ENCODE results near the gene NCKAP5. TPM values are rescaled to one million over a fixed set of nuclear protein-coding genes. Genes with fewer than 3 reads are reported as not detected.

The NCKAP5 gene
- polyA plus RNA-seq, 3 donors: not detected

DNA sequence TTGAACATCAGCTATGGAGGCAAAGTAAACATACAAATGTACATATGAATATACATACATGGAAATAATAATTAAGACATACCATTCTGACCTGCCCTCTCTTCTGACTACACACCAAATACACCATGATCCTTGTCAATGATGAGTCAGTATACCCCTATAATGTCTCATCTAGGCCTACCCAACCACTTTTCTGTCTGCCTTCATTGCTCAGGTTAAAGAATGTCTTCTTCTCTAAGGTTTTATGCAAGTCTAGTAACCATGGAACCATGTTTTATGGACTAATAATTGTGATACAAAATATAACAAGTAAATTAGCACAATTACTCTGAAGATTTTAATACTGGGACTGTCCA is 128.7 kb downstream of the NCKAP5 start:
- no peak overlapping the region for H2AFZ ChIP-seq (ENCODE audit: insufficient read depth, low read depth, low read length, poor library complexity, severe bottlenecking)
- intact Hi-C loops (cut with micrococcal nuclease): no loop called here
- TF ChIP-seq, protein P1, sequence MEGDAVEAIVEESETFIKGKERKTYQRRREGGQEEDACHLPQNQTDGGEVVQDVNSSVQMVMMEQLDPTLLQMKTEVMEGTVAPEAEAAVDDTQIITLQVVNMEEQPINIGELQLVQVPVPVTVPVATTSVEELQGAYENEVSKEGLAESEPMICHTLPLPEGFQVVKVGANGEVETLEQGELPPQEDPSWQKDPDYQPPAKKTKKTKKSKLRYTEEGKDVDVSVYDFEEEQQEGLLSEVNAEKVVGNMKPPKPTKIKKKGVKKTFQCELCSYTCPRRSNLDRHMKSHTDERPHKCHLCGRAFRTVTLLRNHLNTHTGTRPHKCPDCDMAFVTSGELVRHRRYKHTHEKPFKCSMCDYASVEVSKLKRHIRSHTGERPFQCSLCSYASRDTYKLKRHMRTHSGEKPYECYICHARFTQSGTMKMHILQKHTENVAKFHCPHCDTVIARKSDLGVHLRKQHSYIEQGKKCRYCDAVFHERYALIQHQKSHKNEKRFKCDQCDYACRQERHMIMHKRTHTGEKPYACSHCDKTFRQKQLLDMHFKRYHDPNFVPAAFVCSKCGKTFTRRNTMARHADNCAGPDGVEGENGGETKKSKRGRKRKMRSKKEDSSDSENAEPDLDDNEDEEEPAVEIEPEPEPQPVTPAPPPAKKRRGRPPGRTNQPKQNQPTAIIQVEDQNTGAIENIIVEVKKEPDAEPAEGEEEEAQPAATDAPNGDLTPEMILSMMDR (IDR thresholded peaks at IDR 0.05): no peak
- Mint-ChIP-seq H3K27me3 (ENCODE audit: low read depth in 3 of 3) (peaks cover 0 to 3% (median 0%) of the 10 kb centered on the region in 3 donors), H3K27ac (no peak overlapping the region), H3K4me3 (no peak overlapping the region), H3K9me3 (peaks cover 0 to 3% (median 2%) of the 10 kb centered on the region in 7 donors), H3K36me3 (no peaks in the 10 kb centered on the region), H3K4me1 (no peaks in the 10 kb centered on the region)
- DNase-seq: no peak
- no peak overlapping the region for H3K27ac ChIP-seq (ENCODE audit: low read depth in 1 of 2, low read length in 2 of 2)
- no peaks in the 10 kb centered on the region for H3K79me2 ChIP-seq (ENCODE audit: insufficient read depth, low read length)
- no peak overlapping the region for H3K9ac ChIP-seq (ENCODE audit: insufficient read depth, low read length, poor library complexity, severe bottlenecking)
- no peaks in the 10 kb centered on the region for H3K27me3 ChIP-seq (ENCODE audit: control insufficient read depth in 2 of 2, insufficient read depth in 2 of 2, low read length in 2 of 2)
- H3K4me1 ChIP-seq (ENCODE audit: control insufficient read depth in 1 of 2, insufficient read depth in 2 of 2, low read length in 2 of 2): no peaks in the 10 kb centered on the region
- no peak overlapping the region for H3K4me2 ChIP-seq (replicated peaks; ENCODE audit: extremely low read depth, low read length, poor library complexity, severe bottlenecking)
- H3K9me3 ChIP-seq (replicated peaks in 1 of 2; ENCODE audit: control insufficient read depth in 1 of 2, insufficient read depth in 1 of 2, low read length in 2 of 2): no peaks in the 10 kb centered on the region
- H3K36me3 ChIP-seq (replicated peaks in 1 of 2; ENCODE audit: control insufficient read depth in 1 of 2, insufficient read depth in 2 of 2, low read length in 2 of 2): no peaks in the 10 kb centered on the region
- no peak overlapping the region for H3K4me3 ChIP-seq (replicated peaks in 1 of 3; ENCODE audit: low read depth in 2 of 3, low read length in 3 of 3)
- no peaks in the 10 kb centered on the region for H4K20me1 ChIP-seq (ENCODE audit: insufficient read depth, low read length)

DNA sequence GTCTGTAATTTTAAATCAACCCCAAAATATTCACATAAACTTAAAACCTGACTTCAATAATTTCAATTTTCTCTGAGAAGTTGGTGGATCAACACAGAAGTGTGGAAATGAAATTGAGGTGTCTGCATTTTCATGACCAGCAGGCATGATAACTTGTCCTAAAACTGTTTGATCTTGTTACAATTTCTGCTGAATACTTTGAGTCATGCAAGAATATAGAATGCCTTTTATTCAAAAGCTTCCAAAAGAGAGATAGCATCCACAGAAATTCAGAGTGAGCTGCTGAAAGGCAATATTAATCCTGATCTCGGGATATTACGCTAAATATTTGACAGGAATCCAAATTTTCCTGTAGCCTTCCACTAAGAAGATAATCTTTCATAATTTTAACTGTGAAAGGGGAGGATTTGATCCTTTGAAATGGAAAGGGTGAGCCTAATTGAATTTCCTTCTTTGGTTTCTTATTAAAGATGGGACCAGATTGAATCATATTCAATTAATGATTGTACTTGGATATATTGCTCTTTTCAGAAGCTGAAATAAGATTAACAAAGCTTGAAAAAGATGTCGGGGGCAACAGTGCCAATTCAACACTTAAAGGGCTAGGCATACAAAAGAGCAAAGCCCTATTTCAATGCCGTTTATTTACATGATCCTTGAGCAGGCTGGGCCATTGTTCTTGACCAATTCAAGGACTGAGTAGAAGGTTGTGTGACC is 129.3 kb downstream of the NCKAP5 start:
- H3K4me1 ChIP-seq (ENCODE audit: control insufficient read depth in 1 of 2, insufficient read depth in 2 of 2, low read length in 2 of 2): no peaks in the 10 kb centered on the region
- no peak overlapping the region for H3K4me2 ChIP-seq (replicated peaks; ENCODE audit: extremely low read depth, low read length, poor library complexity, severe bottlenecking)
- intact Hi-C loops (cut with micrococcal nuclease): no loop called here

More for the DNA sequence above, 129.3 kb downstream of the NCKAP5 start:
- H3K9ac ChIP-seq (ENCODE audit: insufficient read depth, low read length, poor library complexity, severe bottlenecking): no peak overlapping the region
- TF ChIP-seq, protein P1 (IDR thresholded peaks at IDR 0.05): no peak
- 86% methylated on average over 1 of the region's 4 CpGs for WGBS (ENCODE audit: insufficient coverage)
- no peak overlapping the region for H3K27ac Mint-ChIP-seq
- H2AFZ ChIP-seq (ENCODE audit: insufficient read depth, low read depth, low read length, poor library complexity, severe bottlenecking): no peak overlapping the region
- H3K4me3 Mint-ChIP-seq: no peak overlapping the region
- H3K27ac ChIP-seq (ENCODE audit: low read depth in 1 of 2, low read length in 2 of 2): no peak overlapping the region
- no peaks in the 10 kb centered on the region for H3K36me3 Mint-ChIP-seq
- H3K4me3 ChIP-seq (replicated peaks in 1 of 3; ENCODE audit: low read depth in 2 of 3, low read length in 3 of 3): no peak overlapping the region
- no peaks in the 10 kb centered on the region for H3K79me2 ChIP-seq (ENCODE audit: insufficient read depth, low read length)
- H3K9me3 ChIP-seq (replicated peaks in 1 of 2; ENCODE audit: control insufficient read depth in 1 of 2, insufficient read depth in 1 of 2, low read length in 2 of 2): no peaks in the 10 kb centered on the region
- H3K27me3 ChIP-seq (ENCODE audit: control insufficient read depth in 2 of 2, insufficient read depth in 2 of 2, low read length in 2 of 2): no peaks in the 10 kb centered on the region
- H3K36me3 ChIP-seq (replicated peaks in 1 of 2; ENCODE audit: control insufficient read depth in 1 of 2, insufficient read depth in 2 of 2, low read length in 2 of 2): no peaks in the 10 kb centered on the region
- H4K20me1 ChIP-seq (ENCODE audit: insufficient read depth, low read length): no peaks in the 10 kb centered on the region
- no peak for DNase-seq
- peaks cover 0 to 3% (median 2%) of the 10 kb centered on the region in 7 donors for H3K9me3 Mint-ChIP-seq
- H3K27me3 Mint-ChIP-seq (ENCODE audit: low read depth in 3 of 3): peaks cover 0 to 3% (median 0%) of the 10 kb centered on the region in 3 donors
- no peaks in the 10 kb centered on the region for H3K4me1 Mint-ChIP-seq
